Transverse colon (tissue), 4 donors: ENCODE measurements around the gene PLCXD1. TPM values are rescaled to one million over a fixed set of nuclear protein-coding genes. Genes with fewer than 3 reads are reported as not detected.
"Not testable (repeated sequence)": the region's sequence is repeated elsewhere in the genome, so short reads cannot be mapped to it uniquely, and the experiment has no call there.

Experiments used
- DNase-seq: peaks from one replicate; pipeline ENCODE4 v3.0.0-alpha.2; 2019
- H3K27ac ChIP-seq, 4 donors: fragments of 200-600 bp; sonication (generic); 2 replicates each; pipeline ENCODE4 v1.5.1; 2016 to 2018; ENCODE audit warnings: inconsistent platforms in 4 of 4
- H3K27me3 ChIP-seq: fragments of 200-600 bp; sonication (generic); 2 replicates; pipeline ENCODE4 v1.5.1; 2017; ENCODE audit warnings: inconsistent platforms
- H3K36me3 ChIP-seq, 4 donors: fragments of 200-600 bp; sonication (generic); 2 replicates each; pipeline ENCODE4 v1.5.1; 2017 to 2019; ENCODE audit warnings: inconsistent platforms in 4 of 4
- H3K4me1 ChIP-seq, 4 donors: fragments of 200-600 bp; sonication (generic); 2 replicates each; pipeline ENCODE4 v1.5.1; 2017 to 2020; ENCODE audit warnings: inconsistent platforms in 4 of 4
- H3K4me3 ChIP-seq, 4 donors: fragments of 200-600 bp; sonication (generic); 1 replicate in 1 of 4; 2 replicates in 3 of 4; pipeline versions ENCODE4 v1.5.1 to v1.6.1; 2017 to 2019; ENCODE audit warnings: inconsistent platforms in 4 of 4
- H3K9me3 ChIP-seq, 2 donors: fragments of 200-600 bp; sonication (generic); 2 replicates each; pipeline ENCODE4 v1.5.1; 2017 to 2019; ENCODE audit warnings: inconsistent platforms in 2 of 2
- CTCF ChIP-seq, 5 experiments: fragments of 200-600 bp in 3 of 5; fragments of 450-650 bp in 2 of 5; sonication (generic) in 3 of 5; IDR thresholded peaks; 1 replicate in 2 of 5; 2 replicates in 3 of 5; pipeline ENCODE4 v1.5.1; 2016 to 2017; ENCODE audit warnings: antibody characterized with exemption in 5 of 5, inconsistent platforms in 3 of 5, mild to moderate bottlenecking in 2 of 5, moderate library complexity in 1 of 5
- EP300 ChIP-seq: sonication (generic); formaldehyde crosslinking; IDR thresholded peaks from one replicate; pipeline ENCODE4 v1.6.1; 2017; ENCODE audit warnings: antibody characterized with exemption, low read depth
- POLR2A ChIP-seq: fragments of 450-650 bp; IDR thresholded peaks from one replicate; pipeline ENCODE4 v1.6.1; 2016; ENCODE audit warnings: antibody characterized with exemption, mild to moderate bottlenecking, moderate library complexity
- POLR2AphosphoS5 ChIP-seq, 3 donors: sonication (generic); formaldehyde crosslinking; IDR thresholded peaks; one replicate each; pipeline ENCODE4 v1.6.1; 2016; ENCODE audit warnings: antibody characterized with exemption in 3 of 3
- WGBS, 2 donors: methylation state at CpG; one replicate each; pipeline ENCODE4 v1.1.5; 2018; ENCODE audit warnings: low coverage in 1 of 2; 5-methylcytosine and 5-hydroxymethylcytosine counted together
- in situ Hi-C, 4 donors: fragments of 200-750 bp; cut with MboI; loops; one replicate each; pipeline versions ENCODE4 v1.15.0 to v1.15.1; 2017; ENCODE audit warnings: low sequenced_read_pairs in 3 of 4, low pct_ligation_motif_present in 1 of 4, low pct_unique_long_range_greater_than_20kb in 1 of 4
- intact Hi-C: fragments of 100-400 bp; cut with DNase I; formaldehyde crosslinking; loops from one replicate; pipeline ENCODE4 v1.15.1; 2023; ENCODE audit warnings: low total_unique reads
- total RNA-seq, 4 donors: library from RNA; depleted of rRNA; stranded (reverse); fragments of >200 nt; gene quantifications; one replicate each; pipeline ENCODE4 v1.1.0, GENCODE V29; 2016

PLCXD1 gene
- total RNA-seq, 4 donors from 2014 or later, result 3.8 to 21.3 (median 13.8) TPM

GRCh38 chrX:349702-350101, 68.5 kb downstream of the PLCXD1 start:
- H3K36me3 ChIP-seq, result no peaks in the 10 kb centered on the region
- in situ Hi-C loops (no loop called here), intact Hi-C loops (no loop called here)
- DNase-seq, result no peak
- no peaks in the 10 kb centered on the region for H3K4me1 ChIP-seq
- H3K27ac ChIP-seq, result no peak overlapping the region
- 83 to 87% methylated on average over 3 to 10 of the region's 10 CpGs for WGBS, 2 donors
- no peaks in the 10 kb centered on the region for H3K9me3 ChIP-seq
- TF ChIP-seq POLR2A (no peak), POLR2AphosphoS5 (IDR thresholded peaks at IDR 0.05) (no peak), CTCF (IDR thresholded peaks at IDR 0.05) (no peak), EP300 (no peak)
- H3K27me3 ChIP-seq, result no peaks in the 10 kb centered on the region
- no peak overlapping the region for H3K4me3 ChIP-seq

GRCh38 chrX:350148-350533, 69.0 kb downstream of the PLCXD1 start:
- in situ Hi-C loops, result no loop called here
- TF ChIP-seq POLR2AphosphoS5 (IDR thresholded peaks at IDR 0.05) (no peak), POLR2A (no peak), EP300 (no peak), CTCF (IDR thresholded peaks at IDR 0.05) (no peak)
- no peaks in the 10 kb centered on the region for H3K9me3 ChIP-seq
- no peak overlapping the region for H3K27ac ChIP-seq
- intact Hi-C loops, result no loop called here
- WGBS, 2 donors, result 90 to 95% methylated on average over 4 to 20 of the region's 20 CpGs
- no peak overlapping the region for H3K4me3 ChIP-seq
- no peaks in the 10 kb centered on the region for H3K36me3 ChIP-seq
- H3K27me3 ChIP-seq, result no peaks in the 10 kb centered on the region
- no peak for DNase-seq
- no peaks in the 10 kb centered on the region for H3K4me1 ChIP-seq

- Histone ChIP-seq H3K4me3 (no peak overlapping the region), H3K4me1 (no peaks in the 10 kb centered on the region), H3K9me3 (no peaks in the 10 kb centered on the region), H3K36me3 (no peaks in the 10 kb centered on the region), H3K27ac (no peak overlapping the region), H3K27me3 (no peaks in the 10 kb centered on the region)
- no peak for TF ChIP-seq EP300
- TF ChIP-seq POLR2AphosphoS5 (IDR thresholded peaks at IDR 0.05), result no peak
- no peak for TF ChIP-seq POLR2A
- TF ChIP-seq CTCF (IDR thresholded peaks at IDR 0.05), result no peak
- 94 to 95% methylated on average over 9 to 61 of the region's 61 CpGs for WGBS, 2 donors
- intact Hi-C loops (no loop called here), in situ Hi-C loops (no loop called here)
- DNase-seq, result no peak
These were observed 69.5 kb downstream of the PLCXD1 start for GRCh38 chrX:350534-351323.

- 98 to 100% methylated on average over 2 to 13 of the region's 13 CpGs for WGBS, 2 donors
- H3K36me3 ChIP-seq, DNase-seq, H3K9me3 ChIP-seq, H3K27me3 ChIP-seq, H3K4me3 ChIP-seq, H3K4me1 ChIP-seq, intact Hi-C loops, in situ Hi-C loops, H3K27ac ChIP-seq: not testable (repeated sequence)
These were observed 70.1 kb downstream of the PLCXD1 start for GRCh38 chrX:351324-351641.

GRCh38 chrX:351736-352135, 70.6 kb downstream of the PLCXD1 start:
- WGBS, 2 donors, result 97 to 98% methylated on average over 8 to 10 of the region's 10 CpGs
- H3K4me1 ChIP-seq, result no peaks in the 10 kb centered on the region
- intact Hi-C loops, result no loop called here

More at GRCh38 chrX:351736-352135, 70.6 kb downstream of the PLCXD1 start:
- DNase-seq, result no peak
- no peak overlapping the region for H3K4me3 ChIP-seq
- no peak overlapping the region for H3K27ac ChIP-seq
- H3K9me3 ChIP-seq, result no peaks in the 10 kb centered on the region
- no peak for TF ChIP-seq POLR2AphosphoS5 (IDR thresholded peaks at IDR 0.05)
- TF ChIP-seq CTCF (IDR thresholded peaks at IDR 0.05), result no peak
- TF ChIP-seq POLR2A, result no peak
- no peak for TF ChIP-seq EP300
- in situ Hi-C loops, result no loop called here
- no peaks in the 10 kb centered on the region for H3K36me3 ChIP-seq
- H3K27me3 ChIP-seq, result no peaks in the 10 kb centered on the region
